Stomach (tissue), 9 donors: Measurements from ENCODE around the gene PIK3R2. TPM values are rescaled to one million over a fixed set of nuclear protein-coding genes. Genes with fewer than 3 reads are reported as not detected.
A peak's percentile ranks its signal among the peaks of the same experiment; 100 is the strongest.

Source experiments
- DNase-seq, 2 donors: peaks; one replicate each; pipeline versions ENCODE4 v3.0.0 to v3.0.0-alpha.2; 2013 to 2019
- H3K27ac ChIP-seq, 5 donors: fragments of 200-600 bp in 4 of 5; sonication (generic) in 4 of 5; one replicate each; pipeline ENCODE4 v1.5.1; 2013 to 2019; ENCODE audit warnings: mild to moderate bottlenecking in 1 of 5, moderate library complexity in 1 of 5
- H3K27me3 ChIP-seq, 3 donors: fragments of 200-600 bp; sonication (generic); one replicate each; pipeline ENCODE4 v1.5.1; 2017 to 2019; ENCODE audit warnings: mixed run types in 1 of 3
- H3K36me3 ChIP-seq, 4 donors: fragments of 200-600 bp; sonication (generic); 1 replicate in 3 of 4; 2 replicates in 1 of 4; pipeline ENCODE4 v1.5.1; 2016 to 2019
- H3K4me1 ChIP-seq, 4 donors: fragments of 200-600 bp; sonication (generic); one replicate each; pipeline ENCODE4 v1.5.1; 2016 to 2019
- H3K4me3 ChIP-seq, 4 donors: fragments of 200-600 bp; sonication (generic) in 3 of 4; one replicate each; pipeline ENCODE4 v1.5.1; 2016 to 2019; ENCODE audit warnings: mild to moderate bottlenecking in 1 of 4
- H3K9me3 ChIP-seq, 4 donors: fragments of 200-600 bp; sonication (generic); one replicate each; pipeline ENCODE4 v1.5.1; 2016 to 2019
- CTCF ChIP-seq, 7 experiments: fragments of 450-650 bp in 4 of 7; fragments of 200-600 bp in 3 of 7; sonication (generic) in 3 of 7; IDR thresholded peaks; one replicate each; pipeline ENCODE4 v1.5.1; 2016 to 2019; ENCODE audit warnings: antibody characterized with exemption in 7 of 7, control low read depth in 2 of 7, mild to moderate bottlenecking in 1 of 7
- EP300 ChIP-seq: sonication (generic); formaldehyde crosslinking; IDR thresholded peaks from one replicate; pipeline ENCODE4 v1.6.1; 2017; ENCODE audit warnings: antibody characterized with exemption
- POLR2A ChIP-seq, 4 donors: fragments of 450-650 bp; IDR thresholded peaks; one replicate each; pipeline ENCODE4 v1.6.1; 2016; ENCODE audit warnings: antibody characterized with exemption in 4 of 4, control low read depth in 2 of 4, mild to moderate bottlenecking in 1 of 4, moderate library complexity in 1 of 4
- POLR2AphosphoS5 ChIP-seq, 3 donors: sonication (generic); formaldehyde crosslinking; IDR thresholded peaks; one replicate each; pipeline ENCODE4 v1.6.1; 2016; ENCODE audit warnings: antibody characterized with exemption in 3 of 3
- WGBS, 5 donors: extraction: QIAGEN DNeasy Blood & Tissue Kit in 3 of 5; methylation state at CpG; one replicate each; pipeline versions ENCODE4 v1.1.5 to v1.1.7; 2013 to 2018; 5-methylcytosine and 5-hydroxymethylcytosine counted together
- intact Hi-C: fragments of 100-400 bp; cut with DNase I; formaldehyde crosslinking; loops from one replicate; pipeline ENCODE4 v1.15.1; 2023; ENCODE audit warnings: low total_unique reads
- polyA plus RNA-seq, 3 donors: library from polyadenylated mRNA; stranded (reverse); fragments of 200-250 nt; gene quantifications; one replicate each; pipeline ENCODE4 v1.2.3, GENCODE V29; 2013
- total RNA-seq, 5 donors: library from RNA; depleted of rRNA; stranded (reverse); fragments of >200 nt; gene quantifications; one replicate each; pipeline versions ENCODE4 v1.1.0 to v1.2.3, GENCODE V29; 2014 to 2016
- donor health status: healthy with polysubstance abuse.
- donor health status: Bipolar disorder and iron deficiency.
- donor health status: healthy.

PIK3R2 gene
- total and polyA plus RNA-seq, 8 donors, result 2.0 to 490 (median 10.0) TPM

DNA sequence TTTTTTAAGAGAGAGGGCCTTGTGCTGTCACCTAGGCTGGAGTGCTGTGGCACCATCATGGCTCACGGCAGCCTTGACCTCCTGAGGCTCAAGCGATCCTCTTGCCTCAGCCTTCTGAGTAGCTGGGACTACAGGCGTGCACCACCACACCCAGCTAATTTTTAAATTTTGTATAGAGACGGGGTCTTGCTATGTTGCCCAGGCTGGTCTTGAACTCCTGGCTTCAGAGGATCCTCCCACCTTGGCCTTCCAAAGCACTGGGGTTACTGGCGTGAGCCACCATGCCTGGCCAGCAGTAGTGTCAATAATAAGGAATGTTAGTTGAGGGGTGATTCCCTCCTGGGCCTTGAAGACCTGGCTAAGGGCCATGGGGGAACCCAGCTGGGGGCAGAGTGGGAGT, 31.8 kb upstream of the PIK3R2 start:
- peaks cover 21 to 32% (median 27%) of the 10 kb centered on the region in 4 donors for H3K4me1 ChIP-seq
- WGBS, 5 donors, result 89 to 98% (median 96%) methylated on average over 5 of the region's 5 CpGs
- peaks cover 9 to 48% (median 45%) of the 10 kb centered on the region in 4 donors for H3K36me3 ChIP-seq
- no peaks in the 10 kb centered on the region for H3K27me3 ChIP-seq
- no peak for DNase-seq
- intact Hi-C loops, result no loop called here
- H3K27ac ChIP-seq, result no peak overlapping the region
- TF ChIP-seq EP300 (no peak), CTCF (IDR thresholded peaks at IDR 0.05) (no peak), POLR2A (IDR thresholded peaks at IDR 0.05) (no peak), POLR2AphosphoS5 (IDR thresholded peaks at IDR 0.05) (no peak)
- H3K9me3 ChIP-seq, result no peaks in the 10 kb centered on the region
- no peak overlapping the region for H3K4me3 ChIP-seq

DNA sequence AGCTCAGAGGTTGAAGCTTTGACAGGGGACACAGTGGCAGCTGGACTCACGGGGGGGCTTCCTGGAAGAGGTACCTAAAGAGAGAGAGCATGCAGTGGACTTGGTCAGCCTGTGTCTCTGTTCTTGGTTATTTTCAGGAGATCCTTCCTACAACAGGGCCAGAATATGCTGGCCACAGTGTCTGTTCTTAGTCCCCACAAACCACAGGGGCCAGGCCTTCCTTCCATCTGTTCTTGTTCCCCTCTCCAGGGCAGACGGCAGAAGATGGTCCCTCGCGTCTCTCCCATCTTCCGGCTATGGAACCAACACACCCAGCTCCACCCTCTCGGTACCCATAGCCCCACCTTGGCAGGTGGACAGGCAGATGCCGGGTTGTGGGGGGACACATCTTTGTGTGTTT, 30.5 kb upstream of the PIK3R2 start:
- no peaks in the 10 kb centered on the region for H3K9me3 ChIP-seq
- peaks cover 9 to 58% (median 53%) of the 10 kb centered on the region in 4 donors for H3K36me3 ChIP-seq
- no peak for DNase-seq
- TF ChIP-seq CTCF (IDR thresholded peaks at IDR 0.05) (no peak), POLR2AphosphoS5 (IDR thresholded peaks at IDR 0.05) (no peak), EP300 (no peak), POLR2A (IDR thresholded peaks at IDR 0.05) (no peak)
- intact Hi-C loops, result no loop called here
- no peaks in the 10 kb centered on the region for H3K27me3 ChIP-seq
- WGBS, 5 donors, result 86 to 93% (median 87%) methylated on average over 7 of the region's 7 CpGs
- peaks cover 17 to 24% (median 22%) of the 10 kb centered on the region in 4 donors for H3K4me1 ChIP-seq
- H3K27ac ChIP-seq, result no peak overlapping the region
- H3K4me3 ChIP-seq, result no peak overlapping the region

- intact Hi-C loops, result no loop called here
- Histone ChIP-seq H3K27me3 (no peaks in the 10 kb centered on the region), H3K27ac (peak overlapping the region in 2 of 5 donors; percentile 6 to 46), H3K9me3 (no peaks in the 10 kb centered on the region), H3K36me3 (peaks cover 9 to 65% (median 59%) of the 10 kb centered on the region in 4 donors), H3K4me1 (peaks cover 14 to 25% (median 18%) of the 10 kb centered on the region in 4 donors), H3K4me3 (no peak overlapping the region)
- DNase-seq, result peak in 1 of 2 donors; percentile 42
- TF ChIP-seq POLR2A (IDR thresholded peaks at IDR 0.05) (no peak), EP300 (no peak), CTCF (IDR thresholded peaks at IDR 0.05) (no peak), POLR2AphosphoS5 (IDR thresholded peaks at IDR 0.05) (no peak)
- 81 to 90% (median 86%) methylated on average over 10 to 27 of the region's 27 CpGs for WGBS, 5 donors
Observed at GRCh38 chr19:18122860-18123795, 29.8 kb upstream of the PIK3R2 start.

GRCh38 chr19:18123819-18124218, 29.1 kb upstream of the PIK3R2 start:
- intact Hi-C loops, result no loop called here
- WGBS, 5 donors, result 74 to 90% (median 84%) methylated on average over 24 to 26 of the region's 26 CpGs
- DNase-seq, result no peak
- H3K9me3 ChIP-seq, result no peaks in the 10 kb centered on the region
- H3K36me3 ChIP-seq, result peaks cover 15 to 72% (median 65%) of the 10 kb centered on the region in 4 donors
- H3K4me3 ChIP-seq, result no peak overlapping the region
- no peak for TF ChIP-seq CTCF (IDR thresholded peaks at IDR 0.05)
- TF ChIP-seq EP300, result no peak
- no peak for TF ChIP-seq POLR2AphosphoS5 (IDR thresholded peaks at IDR 0.05)
- no peak for TF ChIP-seq POLR2A (IDR thresholded peaks at IDR 0.05)
- H3K4me1 ChIP-seq, result peaks cover 7 to 18% (median 11%) of the 10 kb centered on the region in 4 donors
- no peaks in the 10 kb centered on the region for H3K27me3 ChIP-seq
- H3K27ac ChIP-seq, result peak overlapping the region in 2 of 5 donors; percentile 6 to 46
